ENCODE results near the gene GPR141.

The GPR141 gene

DNA sequence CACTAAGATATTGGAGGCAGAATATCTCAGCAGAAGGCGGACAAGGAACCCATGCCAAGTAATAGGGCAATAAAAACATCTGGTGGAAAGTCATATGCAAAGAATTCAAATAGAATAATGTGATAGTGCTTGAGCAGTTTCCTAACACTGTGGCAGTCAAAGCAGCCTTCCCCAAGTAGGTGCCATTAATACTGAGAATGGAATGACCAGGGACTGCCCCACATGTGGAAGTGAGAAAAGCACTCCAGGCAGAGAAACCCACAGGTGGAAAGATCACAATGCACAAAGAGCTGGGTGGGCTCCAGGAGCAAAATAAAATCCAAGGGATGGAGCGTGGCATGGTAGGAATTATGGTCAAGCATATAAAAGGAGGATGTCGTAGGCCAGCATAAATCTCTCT, 100.4 kb downstream of the GPR141 start:
- no peak for DNase-seq (ENCODE audit: low spot score)

DNA sequence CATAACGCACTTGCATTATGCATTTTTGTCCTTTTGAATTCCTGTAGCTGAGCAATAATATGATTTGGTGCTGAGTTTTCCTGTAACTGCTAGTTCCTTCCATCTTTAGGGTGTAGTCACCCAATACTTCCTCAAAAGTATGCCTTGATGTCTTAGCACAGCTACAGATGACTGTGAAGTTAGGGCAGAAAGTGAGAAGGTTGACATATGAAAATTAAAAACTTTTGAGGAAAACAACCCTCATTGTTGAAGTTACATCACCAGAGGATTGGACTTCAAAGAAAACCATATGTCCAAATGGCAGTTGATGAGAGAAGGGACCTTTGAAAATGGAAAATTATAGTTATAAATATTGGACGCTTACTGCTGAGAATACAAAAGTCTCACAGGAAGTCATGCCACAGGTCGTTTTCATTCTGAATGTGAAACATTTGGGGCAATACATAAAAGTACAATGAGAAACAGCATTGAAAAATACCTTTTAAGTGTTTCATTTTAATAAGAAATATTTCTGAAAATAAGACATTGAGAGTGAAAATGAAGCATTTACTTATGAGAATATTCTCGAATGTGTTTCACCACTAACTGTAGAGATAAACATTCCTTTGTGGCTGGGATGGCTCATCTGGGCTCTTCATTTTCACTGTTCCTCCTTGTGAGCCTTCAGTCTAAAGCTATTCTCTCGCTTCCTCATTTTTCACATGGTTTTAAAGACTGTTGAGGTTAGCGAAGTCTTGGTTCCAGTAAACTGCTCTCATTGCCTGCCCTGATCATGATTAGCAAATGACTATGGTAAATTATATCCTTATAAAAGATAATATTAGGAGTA, 103.4 kb downstream of the GPR141 start:
- no peak for DNase-seq (ENCODE audit: low spot score)
